HG03103 (cell line): ENCODE data around the gene FAT2.
A peak's percentile ranks its signal among the peaks of the same experiment; 100 is the strongest.
"Not testable (repeated sequence)": the region's sequence is repeated elsewhere in the genome, so short reads cannot be mapped to it uniquely, and the experiment has no call there.

ENCODE experiments used
- ATAC-seq: cut with Tn5 transposase; IDR thresholded peaks from one replicate; pipeline ENCODE4 v1.9.1; 2021; ENCODE audit warnings: low read depth; ENCODE audit not compliant: unreplicated experiment

The FAT2 gene

GRCh38 chr5:151615431-151615830 is 24.3 kb upstream of the FAT2 start:
- ATAC-seq = no peak

DNA sequence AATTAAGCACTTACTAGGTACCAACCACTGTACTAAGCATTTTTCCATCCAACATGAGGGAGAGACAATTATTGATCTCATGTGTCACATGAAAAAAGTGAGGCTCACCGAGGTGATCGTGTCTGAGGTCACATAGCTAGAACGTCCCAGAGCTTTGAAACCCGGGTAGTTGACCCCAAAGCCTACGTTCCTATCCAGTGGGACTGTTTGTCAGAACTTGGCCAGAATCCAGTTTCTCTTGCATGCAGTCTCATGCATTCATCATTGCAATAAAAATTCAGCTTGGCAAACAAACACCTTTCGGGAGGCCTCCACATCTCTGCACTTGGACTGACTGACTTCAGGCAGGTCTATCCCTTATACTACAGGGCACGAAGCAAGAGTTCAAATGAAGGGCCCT is 23.4 kb upstream of the FAT2 start:
- no peak for ATAC-seq

DNA sequence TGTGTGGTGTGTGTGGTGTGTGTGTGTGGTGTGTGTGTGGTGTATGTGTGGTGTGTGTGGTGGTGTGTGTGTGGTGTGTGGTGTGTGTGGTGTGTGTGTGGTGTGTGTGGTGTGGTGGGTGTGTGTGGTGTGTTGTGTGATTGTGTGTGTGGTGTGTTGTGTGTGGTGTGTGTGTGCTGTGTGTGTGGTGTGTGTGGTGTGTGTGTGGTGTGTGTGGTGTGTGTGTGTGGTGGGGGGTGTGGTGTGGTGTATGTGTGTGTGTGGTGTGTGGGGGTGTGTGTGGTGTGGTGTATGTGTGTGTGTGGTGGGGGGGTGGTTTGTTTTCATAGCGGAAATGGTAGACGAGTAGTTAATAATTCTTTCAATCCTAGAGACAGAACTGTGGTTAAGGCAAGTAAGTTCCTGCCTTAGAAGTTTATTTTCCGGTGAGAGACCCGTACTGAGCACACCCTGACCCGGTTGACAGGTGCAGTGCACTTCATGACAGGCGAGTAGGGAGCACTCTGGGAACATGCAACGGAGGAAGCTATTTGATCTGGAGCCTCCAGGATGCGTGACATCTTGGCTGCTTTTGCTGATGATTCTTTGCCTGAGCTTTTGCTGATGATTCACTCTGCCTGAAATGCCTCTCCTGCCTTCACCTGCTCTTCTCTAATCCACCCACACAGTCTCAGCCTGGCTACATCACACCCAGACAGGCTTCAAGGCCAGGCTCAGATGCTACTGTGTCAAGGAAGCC is 21.7 kb upstream of the FAT2 start:
- ATAC-seq = peak; percentile 64

DNA sequence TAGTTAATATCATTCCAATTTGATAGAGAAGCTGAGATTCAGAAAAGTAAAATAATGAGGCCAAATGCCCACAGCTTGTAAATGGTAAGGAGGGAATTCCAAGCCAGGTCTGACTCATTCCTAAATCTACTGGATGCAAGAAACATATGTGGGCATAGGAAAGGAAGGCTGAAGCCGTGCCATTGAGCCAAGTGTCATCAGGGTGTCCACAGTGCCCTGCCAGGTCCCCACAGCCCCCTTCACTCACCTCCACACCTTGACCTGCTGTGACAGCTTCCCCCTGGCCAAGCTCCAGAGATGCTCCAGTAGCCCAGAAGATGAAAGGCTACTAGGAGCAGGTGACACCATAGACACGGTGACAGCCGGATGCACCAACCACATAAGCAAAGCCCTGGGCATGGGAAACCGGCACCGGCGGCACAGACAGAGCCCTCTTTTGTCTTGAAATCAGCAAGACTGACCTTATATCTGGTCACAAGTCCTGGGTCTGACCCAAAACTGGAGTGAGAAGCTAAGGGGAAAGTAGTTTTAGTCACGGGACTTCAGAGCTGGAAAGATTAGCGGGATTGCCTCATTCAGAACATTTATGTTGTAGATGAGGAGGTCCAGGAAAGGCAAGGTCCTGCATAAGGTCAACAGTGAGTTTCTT is 20.1 kb upstream of the FAT2 start:
- no peak for ATAC-seq

DNA sequence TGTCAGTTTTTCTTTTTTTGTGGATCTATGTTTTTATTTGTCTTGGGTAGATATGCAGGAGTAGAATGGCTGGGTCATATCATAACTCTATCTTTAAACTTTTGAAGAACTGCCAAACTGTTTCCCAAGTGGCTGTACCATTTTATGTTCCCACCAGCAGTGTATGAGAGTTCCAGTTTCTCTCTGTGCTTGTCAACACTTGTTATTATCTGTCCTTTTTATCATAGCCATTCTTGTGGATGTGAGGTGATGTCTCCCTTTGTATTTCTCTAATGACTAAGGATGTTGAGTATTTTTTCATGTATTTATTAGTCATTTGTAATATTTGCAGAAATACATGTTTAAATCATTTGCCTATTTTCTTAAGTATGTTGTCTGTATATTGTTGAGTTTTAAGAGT is 17.4 kb upstream of the FAT2 start:
- ATAC-seq = no peak

GRCh38 chr5:151607304-151607703 is 16.2 kb upstream of the FAT2 start:
- no peak for ATAC-seq

- no peak for ATAC-seq
These were observed 14.4 kb upstream of the FAT2 start for GRCh38 chr5:151605559-151605958.

DNA sequence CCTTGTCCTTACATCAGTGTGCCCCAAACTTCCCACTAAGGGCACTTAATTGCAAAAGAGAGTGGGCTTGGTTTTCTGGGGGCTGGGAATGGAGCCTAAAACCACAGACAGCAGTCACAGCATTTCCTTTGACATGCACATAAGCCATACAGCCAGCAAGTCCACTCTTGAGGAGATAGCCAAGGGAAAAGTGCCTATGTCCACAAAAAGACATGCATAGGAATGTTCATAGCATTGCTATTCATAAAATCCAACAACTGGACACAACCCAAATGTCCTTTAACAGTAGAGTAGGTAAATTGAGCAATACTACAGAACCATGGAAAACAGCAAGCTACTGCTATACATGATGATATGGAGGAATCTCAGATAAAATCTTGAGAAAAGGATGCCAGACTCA is 11.7 kb upstream of the FAT2 start:
- no peak for ATAC-seq

- ATAC-seq = no peak
These were observed 10.3 kb upstream of the FAT2 start for GRCh38 chr5:151601391-151601790.

- ATAC-seq = no peak
These were observed 9.0 kb upstream of the FAT2 start for GRCh38 chr5:151600069-151600665.

DNA sequence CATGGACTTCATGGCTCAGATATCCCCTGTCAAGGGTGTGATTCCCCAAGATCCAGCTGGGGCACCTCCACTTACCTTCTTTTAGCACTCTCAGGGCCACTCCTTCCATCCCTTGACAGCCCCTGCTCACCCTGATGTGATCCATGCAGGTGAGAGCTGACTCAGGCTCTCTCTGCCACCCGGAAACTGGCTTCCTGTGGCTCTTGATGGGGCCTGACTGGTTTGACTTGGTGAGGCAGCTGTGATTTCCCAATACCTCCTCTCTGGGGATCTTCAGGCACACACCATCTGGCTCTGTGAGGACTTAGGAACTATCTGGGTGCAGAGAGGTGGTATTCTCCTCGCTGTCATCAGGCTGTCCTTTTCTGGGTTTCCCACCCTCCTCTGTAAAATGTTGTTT is 7.9 kb upstream of the FAT2 start:
- ATAC-seq = no peak

- no peak for ATAC-seq
These were observed 7.4 kb upstream of the FAT2 start for GRCh38 chr5:151598549-151598948.

DNA sequence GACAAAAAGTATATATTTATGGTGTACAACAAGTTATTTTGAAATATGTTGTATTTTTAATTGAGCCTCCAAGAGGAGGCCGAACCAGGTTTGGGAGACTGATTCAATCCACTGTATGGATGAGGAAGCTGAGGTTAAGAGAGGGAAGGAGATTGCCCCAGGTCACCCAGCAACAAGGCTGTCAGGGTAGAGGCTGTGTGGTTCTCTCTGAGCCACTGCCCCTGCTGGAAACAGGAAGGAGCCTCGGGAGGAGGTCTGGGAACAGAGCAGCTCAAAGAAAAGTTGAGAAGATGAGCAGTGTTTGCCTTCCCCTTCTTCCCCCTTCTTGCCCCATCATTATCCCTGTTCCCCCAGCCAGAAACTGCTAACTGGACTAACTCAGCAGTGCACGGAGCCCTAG is 6.6 kb upstream of the FAT2 start:
- ATAC-seq = no peak

DNA sequence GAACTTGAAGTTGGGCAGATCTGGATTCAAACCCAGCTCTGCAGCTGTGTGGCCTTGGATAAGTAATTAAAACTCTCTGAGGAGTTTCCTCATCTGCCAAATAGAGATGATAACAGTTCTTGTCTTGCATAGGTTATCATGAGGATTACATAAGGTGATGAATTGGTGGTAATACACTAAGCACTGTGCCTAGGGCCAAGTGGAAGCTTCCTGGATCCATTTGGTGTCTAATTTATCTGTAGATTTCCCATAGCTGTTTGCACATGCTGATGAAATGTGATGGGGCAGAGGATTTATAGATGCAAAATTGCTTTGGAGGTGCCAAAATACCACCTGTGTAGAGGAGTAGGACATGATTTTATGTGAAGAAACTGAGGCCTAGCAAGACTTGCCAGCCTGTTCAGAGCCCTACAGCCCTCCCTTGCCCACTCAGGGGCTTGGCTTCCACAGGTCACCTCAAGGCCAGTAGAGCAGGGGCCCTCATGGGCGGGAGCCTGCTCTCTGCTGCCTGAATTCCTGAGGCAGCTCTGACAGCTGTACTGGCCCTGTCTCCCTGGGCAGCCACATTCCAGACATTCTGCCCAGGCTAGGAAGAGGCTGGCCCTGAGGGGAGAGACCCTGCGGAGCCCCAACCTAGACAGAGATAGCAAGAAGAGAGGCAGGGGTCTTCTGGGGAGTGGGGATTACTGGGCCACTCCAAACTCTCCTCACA is 5.9 kb upstream of the FAT2 start:
- ATAC-seq = no peak

GRCh38 chr5:151595411-151595826 is 4.3 kb upstream of the FAT2 start:
- ATAC-seq = no peak

DNA sequence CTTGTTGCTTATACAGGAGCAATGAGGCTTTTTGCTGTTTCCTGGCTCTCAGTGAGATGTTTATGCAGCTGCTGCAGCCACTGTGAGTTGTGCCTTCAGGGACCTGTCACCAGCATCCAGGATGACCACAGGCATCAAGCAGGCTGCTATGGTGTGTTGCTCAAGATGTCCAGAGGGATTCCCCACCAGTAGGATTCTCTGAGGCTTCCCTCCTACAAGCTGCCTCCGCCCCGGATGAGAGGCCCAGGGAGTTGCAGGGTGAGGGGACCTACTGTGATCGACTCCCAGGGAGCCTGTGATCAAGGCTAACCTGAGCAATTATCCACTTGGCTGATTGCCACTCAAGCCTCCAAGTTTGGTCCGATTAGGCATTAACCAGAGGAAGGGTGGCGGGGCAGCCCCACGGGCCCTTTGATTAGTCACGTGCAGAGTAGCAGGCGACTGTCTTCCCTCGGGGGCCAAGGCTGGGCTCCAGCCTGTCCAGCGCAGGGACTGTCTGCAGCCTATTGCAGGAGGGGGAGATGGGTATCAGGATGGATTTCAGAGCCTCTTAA is 1.8 kb upstream of the FAT2 start:
- no peak for ATAC-seq

- no peak for ATAC-seq
These were observed 1.1 kb downstream of the FAT2 start for GRCh38 chr5:151589878-151590570.

GRCh38 chr5:151587796-151588555 is 3.2 kb downstream of the FAT2 start:
- ATAC-seq = no peak

- ATAC-seq = no peak
These were observed 5.2 kb downstream of the FAT2 start for GRCh38 chr5:151585970-151586369.

- not testable (repeated sequence) for ATAC-seq
These were observed 5.8 kb downstream of the FAT2 start for GRCh38 chr5:151585344-151585743.
